GM12801 (cell line): ENCODE data around the gene RPGR.

ENCODE experiments used
- TF ChIP-seq, protein P1 (sequence below): IDR thresholded peaks from one replicate; pipeline ENCODE4 v1.5.1; 2011; ENCODE audit warnings: control low read depth; ENCODE audit not compliant: insufficient read length; ENCODE audit errors: extremely low read depth

RPGR gene

DNA sequence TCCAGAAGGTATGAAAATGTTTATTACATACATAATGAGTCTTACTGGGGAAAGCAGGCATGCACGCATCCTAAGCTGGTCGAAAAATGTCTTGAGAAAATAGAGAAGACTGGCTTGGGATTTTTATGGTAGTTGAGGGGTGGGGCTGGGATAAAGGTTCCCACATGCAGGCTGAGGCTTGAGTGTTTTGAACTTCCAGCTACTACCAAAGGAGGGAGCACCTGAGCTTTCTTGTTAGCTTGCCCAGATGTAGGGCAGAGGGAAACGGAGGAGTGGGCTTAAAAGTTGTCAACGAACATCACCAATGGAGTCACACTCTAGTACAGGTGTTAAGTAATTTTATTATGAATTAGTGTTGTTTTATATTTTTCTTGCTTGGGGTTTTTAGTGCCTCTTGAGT is 67.1 kb downstream of the RPGR start:
- TF ChIP-seq, protein P1, sequence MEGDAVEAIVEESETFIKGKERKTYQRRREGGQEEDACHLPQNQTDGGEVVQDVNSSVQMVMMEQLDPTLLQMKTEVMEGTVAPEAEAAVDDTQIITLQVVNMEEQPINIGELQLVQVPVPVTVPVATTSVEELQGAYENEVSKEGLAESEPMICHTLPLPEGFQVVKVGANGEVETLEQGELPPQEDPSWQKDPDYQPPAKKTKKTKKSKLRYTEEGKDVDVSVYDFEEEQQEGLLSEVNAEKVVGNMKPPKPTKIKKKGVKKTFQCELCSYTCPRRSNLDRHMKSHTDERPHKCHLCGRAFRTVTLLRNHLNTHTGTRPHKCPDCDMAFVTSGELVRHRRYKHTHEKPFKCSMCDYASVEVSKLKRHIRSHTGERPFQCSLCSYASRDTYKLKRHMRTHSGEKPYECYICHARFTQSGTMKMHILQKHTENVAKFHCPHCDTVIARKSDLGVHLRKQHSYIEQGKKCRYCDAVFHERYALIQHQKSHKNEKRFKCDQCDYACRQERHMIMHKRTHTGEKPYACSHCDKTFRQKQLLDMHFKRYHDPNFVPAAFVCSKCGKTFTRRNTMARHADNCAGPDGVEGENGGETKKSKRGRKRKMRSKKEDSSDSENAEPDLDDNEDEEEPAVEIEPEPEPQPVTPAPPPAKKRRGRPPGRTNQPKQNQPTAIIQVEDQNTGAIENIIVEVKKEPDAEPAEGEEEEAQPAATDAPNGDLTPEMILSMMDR: no peak

DNA sequence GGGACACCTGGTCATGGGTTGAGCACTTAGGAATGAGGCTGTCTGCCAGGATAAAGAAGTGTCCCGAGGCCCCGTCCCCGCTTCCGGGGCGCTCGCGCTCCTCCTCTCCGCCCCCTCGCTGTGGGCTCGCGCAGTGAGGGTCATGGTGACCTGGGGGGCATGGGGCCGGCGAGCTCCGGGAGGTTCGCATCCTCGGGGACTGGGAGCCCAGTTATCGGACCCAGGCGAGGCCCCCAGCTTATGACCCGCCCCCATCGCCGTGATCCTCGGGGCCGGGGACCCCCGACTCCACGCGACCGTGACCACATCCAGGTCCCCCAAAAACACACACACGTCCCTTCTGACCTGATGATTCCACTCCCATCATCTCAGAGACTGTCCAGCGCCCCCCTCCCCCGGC is 71.3 kb downstream of the RPGR start:
- TF ChIP-seq, protein P1: no peak

DNA sequence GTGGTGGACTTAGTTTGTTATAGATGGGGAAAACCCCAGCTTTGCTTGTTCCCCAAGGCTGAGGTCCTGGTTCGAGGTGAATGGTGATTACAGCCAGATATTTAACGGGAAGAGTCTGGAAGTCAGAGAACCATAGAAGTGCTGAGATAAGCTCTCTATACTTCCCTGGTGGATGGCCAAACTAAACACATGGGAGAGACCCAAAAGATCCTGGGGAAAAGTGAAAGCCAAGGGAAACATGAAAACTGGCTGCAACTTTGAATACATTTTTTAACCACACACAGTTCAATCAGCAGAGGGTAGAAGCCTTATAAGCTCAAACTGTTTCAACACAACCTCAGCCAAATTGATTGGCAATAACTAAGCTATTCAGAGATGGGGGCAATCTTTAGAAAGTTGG is 77.3 kb downstream of the RPGR start:
- TF ChIP-seq, protein P1: no peak

DNA sequence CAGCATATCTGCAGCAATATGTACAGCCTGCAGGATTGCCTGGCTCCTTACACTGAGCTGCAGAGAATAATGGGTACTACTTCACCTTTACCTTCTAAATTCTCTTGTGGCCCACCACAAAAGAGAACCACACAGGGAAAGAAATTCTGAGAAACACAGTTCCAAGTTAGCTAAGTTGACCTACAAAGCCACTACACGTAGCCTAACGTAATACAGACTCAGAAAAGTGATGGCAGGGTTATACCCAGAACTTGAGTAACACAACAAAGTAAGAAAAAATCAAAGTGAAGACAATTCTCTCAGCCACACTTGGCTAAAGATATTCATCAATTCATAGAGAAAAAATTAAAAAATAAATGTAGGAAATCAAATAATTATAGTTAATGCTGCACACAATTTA is 80.3 kb downstream of the RPGR start:
- TF ChIP-seq, protein P1: no peak

DNA sequence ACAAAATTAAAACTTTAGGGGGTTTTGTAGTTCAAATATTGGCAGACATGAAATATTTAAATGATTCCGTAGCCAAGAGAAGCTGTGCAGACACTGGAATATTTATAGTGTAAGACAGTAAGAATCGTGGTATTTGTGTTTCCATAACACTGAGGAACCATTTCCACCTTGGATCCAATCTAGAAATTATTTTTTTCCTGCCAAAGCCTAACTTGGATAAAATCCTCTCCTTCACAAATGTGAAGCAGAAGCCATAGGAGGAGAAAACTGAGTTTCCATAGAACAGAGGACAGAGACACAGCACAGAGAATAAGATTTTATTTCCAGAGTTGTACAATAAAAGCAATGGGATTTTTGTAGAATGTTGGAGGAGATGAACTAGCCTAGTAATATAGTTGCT is 86.8 kb downstream of the RPGR start:
- TF ChIP-seq, protein P1: no peak

DNA sequence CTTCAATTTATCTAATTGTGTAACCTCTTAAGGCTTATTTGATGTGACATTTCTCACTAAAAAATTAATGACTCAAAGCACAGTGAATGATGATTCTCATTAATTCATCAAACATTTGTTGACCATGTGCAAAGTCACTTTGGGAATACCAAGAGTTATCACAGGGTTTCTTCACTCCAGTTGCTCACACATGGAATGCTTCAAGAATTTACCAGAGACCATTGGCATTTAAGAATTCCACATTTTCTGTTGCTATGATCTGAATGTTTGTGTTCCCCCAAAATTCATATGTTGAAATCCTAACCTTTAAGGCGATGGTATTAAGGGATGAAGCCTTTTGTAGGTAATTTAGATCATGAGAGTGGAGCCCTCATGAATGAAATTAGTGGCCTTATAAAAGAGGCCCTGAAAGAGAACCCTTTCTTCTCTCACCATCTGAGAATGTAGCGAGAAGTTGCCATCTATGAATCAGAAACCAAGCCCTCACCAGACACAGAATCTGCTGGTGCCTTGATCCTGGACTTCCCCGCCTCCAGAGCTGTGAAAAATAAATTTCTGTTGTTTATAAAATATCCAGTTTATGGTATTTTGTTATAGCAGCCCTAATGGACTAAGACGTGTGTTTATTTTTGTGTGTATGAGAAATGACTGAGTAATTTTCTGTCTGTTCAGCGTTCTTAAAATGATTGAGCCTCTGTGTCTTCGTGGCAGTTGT is 90.3 kb downstream of the RPGR start:
- TF ChIP-seq, protein P1: no peak

DNA sequence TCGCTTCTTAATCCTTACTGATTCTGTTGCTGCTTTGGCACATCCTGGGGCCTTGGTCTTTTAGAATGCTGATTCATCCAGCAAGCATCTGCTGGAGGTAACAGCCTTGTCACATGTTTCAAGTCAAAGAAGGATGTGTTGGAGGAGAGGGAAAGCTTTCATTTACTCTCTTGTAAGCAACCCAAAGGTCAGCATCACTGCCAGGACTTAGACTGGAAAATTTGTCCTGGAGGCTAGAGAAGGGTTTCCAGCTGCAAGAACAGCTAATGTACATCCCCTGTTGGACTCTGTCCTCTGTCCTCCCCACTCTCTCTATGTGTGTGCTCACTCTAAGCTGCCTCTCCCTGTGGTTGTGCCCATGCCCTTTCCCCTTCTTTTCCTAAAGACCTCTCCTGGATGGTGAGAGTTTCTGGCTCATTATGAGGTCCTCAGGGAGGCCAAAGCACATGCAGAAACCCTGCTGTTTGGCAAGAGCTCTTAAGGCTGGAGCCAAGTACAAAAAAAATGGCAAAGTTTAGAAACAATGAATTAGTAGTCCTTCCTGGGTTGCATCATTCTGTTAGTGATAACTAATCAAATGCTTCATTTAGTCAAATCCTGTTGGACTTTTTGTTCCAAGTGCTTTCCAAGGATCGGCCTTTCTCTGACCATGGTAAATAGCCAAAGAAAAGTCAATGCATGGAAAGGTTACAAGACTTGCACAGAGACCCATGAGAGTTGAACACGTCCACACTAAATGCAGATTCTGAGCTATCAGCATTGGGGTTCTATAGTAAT is 93.2 kb downstream of the RPGR start:
- TF ChIP-seq, protein P1: no peak
